Esophagus squamous epithelium (tissue), 4 donors: ENCODE data around the gene LRP1.

Experiments
- CTCF ChIP-seq, 6 experiments: fragments of 450-650 bp in 4 of 6; fragments of 200-600 bp in 2 of 6; sonication (generic) in 2 of 6; IDR thresholded peaks; one replicate each; pipeline ENCODE4 v1.5.1; 2016 to 2019; ENCODE audit warnings: antibody characterized with exemption in 6 of 6, mild to moderate bottlenecking in 4 of 6, moderate library complexity in 4 of 6
- POLR2A ChIP-seq, 4 donors: fragments of 450-650 bp; IDR thresholded peaks; one replicate each; pipeline ENCODE4 v1.6.1; 2017; ENCODE audit warnings: antibody characterized with exemption in 4 of 4, mild to moderate bottlenecking in 4 of 4, moderate library complexity in 3 of 4

- TF ChIP-seq CTCF (IDR thresholded peaks at IDR 0.05): no peak
- TF ChIP-seq POLR2A (IDR thresholded peaks at IDR 0.05): no peak
These were observed 87.4 kb downstream of the LRP1 start for GRCh38 chr12:57215668-57216013.
